Mesothelial cell of epicardium (in vitro differentiated cells): ENCODE results near the gene TTLL11. TPM values are rescaled to one million over a fixed set of nuclear protein-coding genes. Genes with fewer than 3 reads are reported as not detected.
"Not testable (repeated sequence)": the region's sequence is repeated elsewhere in the genome, so short reads cannot be mapped to it uniquely, and the experiment has no call there.

ENCODE experiments used
- DNase-seq, 2 experiments: peaks; one replicate each; pipeline ENCODE4 v3.0.0; 2021; ENCODE audit warnings: low spot score in 2 of 2; ENCODE audit not compliant: unreplicated experiment in 2 of 2
- H3K27ac Mint-ChIP-seq: 2 replicates; pipeline ENCODE4 v1.8.0; 2021; ENCODE audit warnings: mixed read lengths
- H3K27me3 Mint-ChIP-seq: 2 replicates; pipeline ENCODE4 v1.8.0; 2021; ENCODE audit warnings: low read depth, mixed read lengths
- H3K36me3 Mint-ChIP-seq: 2 replicates; pipeline ENCODE4 v1.8.0; 2021; ENCODE audit warnings: mixed read lengths
- H3K4me1 Mint-ChIP-seq: 2 replicates; pipeline ENCODE4 v1.8.0; 2021; ENCODE audit warnings: mixed read lengths
- H3K4me3 Mint-ChIP-seq: 2 replicates; pipeline ENCODE4 v1.8.0; 2021; ENCODE audit warnings: mild to moderate bottlenecking, moderate library complexity, mixed read lengths
- H3K9me3 Mint-ChIP-seq: 2 replicates; pipeline ENCODE4 v1.8.0; 2021; ENCODE audit warnings: mixed read lengths
- CTCF ChIP-seq: fragments of 200-600 bp; sonication (generic); IDR thresholded peaks from one replicate; pipeline ENCODE4 v1.5.0; 2021; ENCODE audit warnings: antibody characterized with exemption; ENCODE audit not compliant: unreplicated experiment
- total RNA-seq: library from RNA; stranded (reverse); gene quantifications from 3 replicates; pipeline ENCODE4 v1.2.1, GENCODE V29; 2021

TTLL11 gene
- total RNA-seq, 1 donor from 2014 or later = 4.8 TPM

- no peak for TF ChIP-seq CTCF
- H3K27ac Mint-ChIP-seq = no peak overlapping the region
- H3K9me3 Mint-ChIP-seq = peaks cover 21% of the 10 kb centered on the region
- H3K27me3 Mint-ChIP-seq = peaks cover 1% of the 10 kb centered on the region
- no peaks in the 10 kb centered on the region for H3K36me3 Mint-ChIP-seq
- H3K4me3 Mint-ChIP-seq = no peak overlapping the region
- H3K4me1 Mint-ChIP-seq = no peaks in the 10 kb centered on the region
- DNase-seq = no peak
Observed at GRCh38 chr9:122076773-122077172, 16.3 kb downstream of the TTLL11 start.

GRCh38 chr9:122076117-122076516 is 17.0 kb downstream of the TTLL11 start:
- no peak for DNase-seq
- Mint-ChIP-seq H3K36me3 (no peaks in the 10 kb centered on the region), H3K4me1 (no peaks in the 10 kb centered on the region), H3K9me3 (peaks cover 21% of the 10 kb centered on the region), H3K27ac (no peak overlapping the region), H3K4me3 (no peak overlapping the region), H3K27me3 (peaks cover 1% of the 10 kb centered on the region)
- TF ChIP-seq CTCF = no peak

GRCh38 chr9:122075135-122076030 is 17.7 kb downstream of the TTLL11 start:
- Mint-ChIP-seq H3K4me3 (no peak overlapping the region), H3K9me3 (peaks cover 21% of the 10 kb centered on the region), H3K27ac (no peak overlapping the region), H3K36me3 (no peaks in the 10 kb centered on the region), H3K27me3 (peaks cover 1% of the 10 kb centered on the region), H3K4me1 (no peaks in the 10 kb centered on the region)
- DNase-seq = no peak
- no peak for TF ChIP-seq CTCF

- no peak overlapping the region for H3K4me3 Mint-ChIP-seq
- DNase-seq = no peak
- TF ChIP-seq CTCF = no peak
- H3K4me1 Mint-ChIP-seq = no peaks in the 10 kb centered on the region
- H3K27ac Mint-ChIP-seq = no peak overlapping the region
- peaks cover 4% of the 10 kb centered on the region for H3K9me3 Mint-ChIP-seq
- H3K36me3 Mint-ChIP-seq = no peaks in the 10 kb centered on the region
- H3K27me3 Mint-ChIP-seq = peaks cover 1% of the 10 kb centered on the region
Observed at GRCh38 chr9:122071715-122072114, 21.4 kb downstream of the TTLL11 start.

GRCh38 chr9:122070728-122071515 is 22.2 kb downstream of the TTLL11 start:
- DNase-seq = no peak
- TF ChIP-seq CTCF = no peak
- Mint-ChIP-seq H3K4me1 (no peaks in the 10 kb centered on the region), H3K27ac (no peak overlapping the region), H3K4me3 (no peak overlapping the region), H3K27me3 (peaks cover 4% of the 10 kb centered on the region), H3K36me3 (no peaks in the 10 kb centered on the region), H3K9me3 (no peaks in the 10 kb centered on the region)

GRCh38 chr9:122066680-122067079 is 26.4 kb downstream of the TTLL11 start:
- H3K27me3 Mint-ChIP-seq = peaks cover 11% of the 10 kb centered on the region

More at GRCh38 chr9:122066680-122067079, 26.4 kb downstream of the TTLL11 start:
- H3K27ac Mint-ChIP-seq, H3K36me3 Mint-ChIP-seq, H3K4me1 Mint-ChIP-seq, H3K9me3 Mint-ChIP-seq, DNase-seq, H3K4me3 Mint-ChIP-seq: not testable (repeated sequence)
